NCI-H748 treated with DMSO at 0.1 percent for 48 hours (cell line): ENCODE measurements around the gene NEK5.
A peak's percentile ranks its signal among the peaks of the same experiment; 100 is the strongest.
"Not testable (repeated sequence)": the region's sequence is repeated elsewhere in the genome, so short reads cannot be mapped to it uniquely, and the experiment has no call there.

Source experiments
- DNase-seq: peaks from one replicate; lab custom pipeline; 2025; lab: John Stamatoyannopoulos, UW

Gene NEK5

GRCh38 chr13:52070929-52071523 is 57.8 kb downstream of the NEK5 start:
- no peak for DNase-seq

GRCh38 chr13:52067237-52067636 is 61.6 kb downstream of the NEK5 start:
- no peak for DNase-seq

DNA sequence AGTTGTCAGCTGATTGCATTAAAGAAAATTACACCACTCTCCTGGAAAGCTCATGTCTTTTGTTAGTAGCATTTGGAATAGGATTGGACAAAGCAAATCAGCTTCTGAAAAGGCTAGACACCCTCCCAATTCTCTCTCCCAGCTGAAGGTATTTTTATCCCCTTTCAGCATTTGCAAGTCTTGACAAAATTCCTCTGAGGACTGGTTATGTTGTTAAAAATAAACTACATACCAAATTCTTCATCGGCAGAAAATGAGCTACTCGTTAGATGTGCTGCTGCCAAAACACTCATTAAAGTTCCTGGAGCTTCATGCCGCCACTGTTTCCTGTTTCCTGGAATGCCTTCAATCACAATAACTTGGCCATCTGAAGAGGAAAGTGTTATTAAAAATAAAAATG is 67.3 kb downstream of the NEK5 start:
- no peak for DNase-seq

DNA sequence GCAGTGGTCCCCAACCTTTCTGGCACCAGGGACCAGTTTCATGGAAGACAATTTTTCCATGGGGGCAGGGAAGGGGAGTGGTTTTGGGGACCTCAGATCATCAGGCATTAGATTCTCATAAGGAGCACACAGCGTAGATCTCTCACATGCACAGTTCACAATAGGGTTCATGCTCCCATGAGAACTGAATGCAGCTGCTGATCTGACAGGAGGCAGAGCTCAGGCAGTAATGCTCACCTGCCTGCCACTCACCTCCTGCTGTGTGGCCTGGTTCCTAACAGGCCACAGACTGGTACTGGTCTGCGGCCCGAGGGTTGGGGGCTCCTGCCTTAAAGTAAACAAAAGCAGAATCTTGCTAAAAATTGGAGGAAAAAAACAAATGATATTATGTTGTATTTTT is 67.8 kb downstream of the NEK5 start:
- not testable (repeated sequence) for DNase-seq

DNA sequence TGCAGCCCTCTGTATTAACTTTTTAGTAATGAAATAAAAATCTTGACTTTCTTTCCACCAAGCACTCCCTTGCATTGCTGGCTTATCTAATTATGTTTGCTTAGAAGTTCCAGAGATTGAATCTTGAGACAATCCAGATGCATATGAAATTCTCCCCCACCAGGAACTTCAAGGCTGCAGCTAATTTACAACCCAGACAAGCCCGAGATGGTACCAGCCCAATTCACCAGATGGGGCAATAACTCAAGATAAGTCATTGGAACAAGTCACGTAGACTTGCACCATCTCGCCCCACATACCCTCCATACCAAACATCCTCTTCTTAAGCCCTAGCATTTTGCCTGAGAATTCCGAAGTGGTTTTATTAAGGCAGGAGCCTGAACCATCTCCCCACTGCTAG is 75.4 kb downstream of the NEK5 start:
- DNase-seq: no peak

DNA sequence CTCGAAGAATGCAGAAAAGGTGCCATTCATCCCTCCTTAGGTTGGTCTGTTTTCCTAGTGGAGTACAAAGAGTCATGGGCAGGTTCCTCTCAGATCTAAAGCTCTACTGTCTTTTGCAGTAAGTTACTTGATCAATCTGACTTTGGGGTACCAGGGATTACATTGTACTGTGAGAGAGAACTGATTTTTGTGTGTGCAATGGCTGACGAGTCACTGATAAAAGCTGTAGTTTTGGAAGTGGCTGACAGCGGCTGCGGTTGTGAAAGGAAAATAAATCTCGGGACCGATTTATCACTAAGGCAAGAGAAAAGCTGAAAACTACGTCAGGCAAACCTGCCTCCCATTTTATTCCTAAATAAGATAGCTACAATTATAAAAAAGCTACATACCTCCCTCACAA is 77.5 kb downstream of the NEK5 start:
- DNase-seq: no peak

DNA sequence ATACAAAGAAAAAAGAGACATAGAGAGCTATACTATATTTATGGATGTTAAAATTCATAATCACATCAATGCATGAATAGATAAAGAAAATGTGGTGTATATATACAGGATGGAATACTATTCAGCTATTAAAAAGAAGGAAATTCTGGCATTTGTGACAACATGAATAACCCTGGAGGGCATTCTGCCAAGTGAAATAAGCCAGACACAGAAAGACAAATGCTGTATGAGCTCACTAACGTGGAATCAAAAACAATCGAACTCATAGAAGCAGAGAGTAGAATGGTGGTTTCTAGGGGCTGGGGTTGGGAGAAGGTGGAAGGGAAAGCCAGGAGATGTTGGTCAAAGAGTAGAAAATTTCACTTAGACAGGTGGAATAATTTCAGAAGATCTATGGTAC is 80.4 kb downstream of the NEK5 start:
- no peak for DNase-seq

DNA sequence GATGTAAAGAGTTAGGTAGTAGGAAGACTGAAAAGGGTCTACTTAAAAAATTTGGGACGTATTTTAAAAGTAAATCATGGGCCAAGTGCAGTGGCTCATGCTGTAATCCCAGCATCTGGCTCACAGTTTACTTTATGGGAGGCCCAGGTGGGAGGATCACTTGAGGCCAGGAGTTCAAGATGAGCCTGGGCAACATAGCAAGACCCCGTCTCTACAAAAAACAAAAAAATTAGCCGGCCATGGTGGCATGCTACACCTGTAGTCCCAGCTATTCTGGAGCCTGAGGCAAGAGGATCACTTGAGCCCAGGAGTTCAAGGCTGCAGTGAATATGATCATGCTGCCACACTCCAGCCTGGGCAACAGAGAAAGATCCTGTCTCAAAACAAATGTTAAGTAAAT is 81.4 kb downstream of the NEK5 start:
- no peak for DNase-seq

DNA sequence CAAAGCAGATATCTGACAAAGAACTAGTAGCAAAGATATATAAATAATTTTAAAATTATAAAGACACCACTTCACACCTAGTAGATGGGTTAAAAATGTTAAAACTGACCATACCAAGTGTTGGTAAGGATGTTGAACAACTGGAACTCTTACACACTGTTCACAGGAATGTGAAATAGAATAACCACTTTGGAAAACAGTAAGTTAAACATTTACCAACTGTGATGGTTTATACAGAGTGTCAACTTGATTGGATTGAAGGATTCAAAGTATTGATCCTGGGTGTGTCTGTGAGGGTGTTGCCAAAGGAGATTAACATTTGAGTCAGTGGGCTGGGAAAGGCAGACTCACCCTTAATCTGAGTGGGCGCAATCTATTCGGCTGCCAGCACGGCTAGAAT is 85.2 kb downstream of the NEK5 start:
- no peak for DNase-seq

GRCh38 chr13:52036037-52036436 is 92.8 kb downstream of the NEK5 start:
- peak; percentile 23 for DNase-seq

DNA sequence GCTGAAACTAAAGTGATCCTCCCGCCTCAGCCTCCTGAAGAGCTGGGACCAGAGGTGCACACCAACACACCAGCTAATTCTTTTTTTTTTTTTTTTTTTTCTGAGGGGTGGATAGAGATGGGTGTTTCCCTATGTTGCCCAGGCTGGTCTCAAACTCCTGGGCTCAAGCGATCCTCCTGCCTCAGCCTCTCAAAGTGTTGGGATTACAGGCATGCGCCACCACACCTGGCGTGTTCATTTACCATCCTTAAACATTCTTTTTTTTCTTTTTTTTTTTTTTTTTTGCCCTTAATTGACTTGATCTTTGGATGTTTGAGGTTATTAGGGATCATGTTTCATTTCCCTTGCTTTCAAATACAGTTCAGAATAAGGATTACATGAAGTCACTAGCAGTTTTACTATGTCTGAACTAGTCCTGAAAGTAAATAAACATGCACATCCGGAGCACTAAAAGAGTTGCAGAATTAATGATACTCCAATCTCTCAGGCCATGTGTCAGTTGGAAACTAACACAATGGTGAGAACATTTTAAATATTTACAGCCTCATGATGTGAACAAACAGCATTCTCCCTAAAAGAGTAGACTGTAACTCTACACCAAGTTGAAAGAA is 94.2 kb downstream of the NEK5 start:
- DNase-seq: peak; percentile 86

DNA sequence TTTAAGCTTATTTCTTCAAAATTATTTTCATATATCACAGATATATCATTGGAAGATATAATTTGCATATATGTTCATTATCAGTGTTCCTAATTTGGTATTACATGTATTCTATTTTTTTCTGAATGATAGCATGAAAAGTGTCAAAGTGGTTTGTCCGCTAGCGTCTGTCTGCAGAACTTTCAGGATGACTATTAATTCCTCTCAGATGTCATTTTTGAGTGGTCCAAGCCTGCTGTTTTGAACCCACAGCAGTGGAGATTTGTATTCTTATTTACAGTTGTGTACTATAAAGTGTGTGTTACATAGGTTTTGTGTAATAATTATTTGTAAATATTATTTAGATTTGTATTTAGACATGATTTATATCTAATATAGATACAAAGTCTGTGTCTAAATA is 95.8 kb downstream of the NEK5 start:
- no peak for DNase-seq

- not testable (repeated sequence) for DNase-seq
Measured at GRCh38 chr13:52030401-52030800, 98.5 kb downstream of the NEK5 start.

DNA sequence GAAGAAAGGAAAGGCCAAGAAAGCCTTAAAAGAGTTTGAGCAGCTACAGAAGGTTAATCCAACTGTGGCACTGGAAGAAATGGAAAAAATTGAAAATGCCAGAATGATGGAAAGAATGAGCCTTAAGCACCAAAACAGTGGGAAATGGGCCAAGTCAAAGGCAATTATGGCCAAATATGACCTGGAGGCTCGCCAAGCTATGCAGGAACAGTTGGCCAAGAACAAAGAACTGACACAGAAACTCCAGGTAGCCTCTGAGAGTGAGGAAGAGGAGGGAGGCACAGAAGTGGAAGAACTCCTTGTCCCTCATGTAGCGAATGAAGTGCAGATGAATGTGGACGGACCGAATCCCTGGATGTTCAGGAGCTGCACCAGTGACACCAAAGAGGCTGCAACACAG is 99.3 kb downstream of the NEK5 start:
- no peak for DNase-seq

GRCh38 chr13:52027832-52028231 is 101.0 kb downstream of the NEK5 start:
- DNase-seq: no peak

- no peak for DNase-seq
Measured at GRCh38 chr13:52026246-52026626, 102.6 kb downstream of the NEK5 start.

- DNase-seq: no peak
Measured at GRCh38 chr13:52025475-52026245, 103.2 kb downstream of the NEK5 start.

- no peak for DNase-seq
Measured at GRCh38 chr13:52024481-52024880, 104.4 kb downstream of the NEK5 start, which contains the start of gene UTP14C. Gene UTP14C, plus strand, starts transcription at chr13:52024691. Its CDS starts 4,114 bp downstream, at chr13:52028805.

GRCh38 chr13:52022356-52022755 is 106.5 kb downstream of the NEK5 start:
- DNase-seq: no peak

DNA sequence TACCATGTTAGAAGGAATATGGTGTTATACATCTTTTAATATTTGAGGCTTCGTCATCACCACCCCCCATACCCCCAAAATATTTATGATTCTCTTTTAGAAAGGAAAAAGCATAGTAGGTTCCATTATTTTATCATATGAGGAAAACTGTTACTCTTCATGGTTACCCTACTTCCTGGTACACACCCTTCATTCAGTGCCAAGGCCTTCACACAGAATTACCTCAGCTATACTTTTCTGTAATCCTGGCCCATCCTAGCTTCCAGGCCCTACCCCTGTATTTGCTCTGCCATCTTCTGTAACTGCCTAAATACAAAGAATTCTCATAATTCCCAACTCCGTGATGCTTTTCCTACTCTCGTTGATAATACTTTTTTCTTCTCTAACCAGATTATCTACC is 108.7 kb downstream of the NEK5 start:
- DNase-seq: no peak

DNA sequence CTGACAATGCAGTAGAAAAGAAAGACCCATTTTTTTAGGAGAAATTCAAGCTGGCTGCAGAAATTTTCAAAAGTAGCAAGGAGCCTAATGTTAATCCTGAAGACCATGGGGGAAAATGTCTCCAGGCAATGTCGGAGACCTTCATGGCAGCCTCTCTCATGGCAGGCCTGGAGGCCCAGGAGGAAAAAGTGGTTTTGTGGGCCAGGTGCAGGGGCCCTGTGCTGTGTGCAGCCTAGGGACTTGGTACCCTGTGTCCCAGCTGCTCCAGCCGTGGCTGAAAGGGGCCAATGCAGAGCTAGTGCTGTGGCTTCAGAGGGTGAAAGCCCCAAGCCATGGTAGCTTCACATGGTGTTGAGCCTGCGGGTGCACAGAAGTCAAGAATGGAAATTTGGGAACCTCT is 112.6 kb downstream of the NEK5 start:
- no peak for DNase-seq

DNA sequence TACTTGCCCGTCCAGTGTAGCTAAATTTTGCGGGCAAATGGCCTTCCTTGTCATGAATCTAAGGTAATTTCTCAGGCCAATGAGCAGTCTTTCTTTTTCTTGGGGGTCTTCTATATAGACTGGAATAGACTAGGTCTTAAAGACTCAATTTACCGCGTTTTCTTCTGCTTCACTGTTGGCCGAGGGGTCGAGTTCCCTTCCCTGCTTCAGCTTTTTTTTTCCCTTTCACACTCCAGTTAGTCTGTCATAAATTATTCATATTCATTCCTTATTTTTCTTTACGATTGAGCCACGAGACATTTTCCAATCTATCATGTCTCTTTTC is 116.4 kb downstream of the NEK5 start:
- no peak for DNase-seq

DNA sequence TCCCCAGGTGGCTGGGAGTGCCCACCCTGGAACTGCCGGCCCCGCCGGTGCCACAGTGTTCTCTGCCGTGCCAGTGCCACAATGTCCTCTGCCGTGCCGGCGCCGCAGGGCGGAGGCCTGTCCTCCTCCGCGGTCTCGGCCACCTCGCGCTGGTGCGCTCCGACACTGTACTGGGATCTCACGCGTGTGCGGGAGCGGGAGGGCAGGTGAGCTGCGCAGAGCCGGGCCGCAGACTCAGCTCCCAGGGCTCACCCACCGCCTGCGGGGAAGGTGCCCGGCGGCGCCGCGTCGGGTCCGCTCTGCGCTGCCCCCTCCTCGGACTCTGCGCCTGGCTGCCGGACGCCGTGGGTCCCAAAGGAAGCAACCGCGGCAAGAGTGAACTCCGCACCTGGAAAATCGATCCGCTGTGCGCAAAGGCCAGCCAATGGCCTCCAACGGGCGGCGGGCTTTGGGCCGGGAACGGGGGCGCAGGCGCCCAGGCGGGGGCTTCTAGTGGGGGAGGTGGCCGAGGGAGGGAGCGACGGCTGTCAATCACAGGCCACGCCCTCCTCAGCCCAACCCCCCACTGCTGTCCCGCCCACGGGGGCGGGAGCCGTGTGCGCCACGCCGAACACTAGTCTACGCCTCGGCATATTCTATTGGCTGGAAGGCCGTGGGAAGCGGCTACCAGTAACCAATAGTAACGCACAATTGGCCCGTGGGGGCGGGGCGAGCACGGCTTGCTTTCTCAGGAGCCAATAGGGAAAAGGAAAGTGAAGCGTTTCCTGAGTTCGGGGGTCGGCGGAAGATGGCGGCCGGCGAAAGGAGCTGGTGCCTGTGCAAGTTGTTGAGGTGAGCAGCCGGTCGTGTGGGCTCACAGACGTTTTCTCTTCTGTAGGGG is 117.0 kb downstream of the NEK5 start, which contains the start of gene ALG11:
TSS of gene ALG11 (plus strand) at position 767 of the 880 bp plus-strand sequence. CDS start at position 788, 21 bp downstream.
- DNase-seq: peak; percentile 94
